Anterior cingulate cortex (tissue), 58 donors: ENCODE results near the gene S100A7A.
A peak's percentile ranks its signal among the peaks of the same experiment; 100 is the strongest.
"Not testable (repeated sequence)": the region's sequence is repeated elsewhere in the genome, so short reads cannot be mapped to it uniquely, and the experiment has no call there.

Source experiments
- DNase-seq, 58 donors: peaks; one replicate each; lab custom pipeline; 2025; lab: John Stamatoyannopoulos, UW

S100A7A gene

DNA sequence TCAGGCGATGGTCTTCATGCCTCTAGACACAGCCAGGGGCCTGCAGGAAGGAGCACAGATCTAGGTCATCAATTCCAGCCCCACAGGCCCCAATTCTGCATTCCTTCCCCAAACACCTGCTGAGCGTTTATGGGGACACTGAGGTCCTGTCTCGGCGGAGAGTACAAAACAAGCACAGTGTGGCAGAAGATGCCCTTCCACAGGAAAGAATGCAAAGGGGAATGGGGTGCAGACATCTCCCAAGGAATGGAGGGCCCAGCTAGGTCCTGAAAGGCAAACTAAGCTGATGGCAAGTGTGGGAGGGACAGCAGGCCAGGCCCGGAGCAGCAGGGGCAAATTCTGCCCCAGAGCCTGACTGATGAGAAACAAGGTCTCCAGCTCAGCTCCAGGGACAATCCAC is 21.9 kb upstream of the S100A7A start:
- no peak for DNase-seq

DNA sequence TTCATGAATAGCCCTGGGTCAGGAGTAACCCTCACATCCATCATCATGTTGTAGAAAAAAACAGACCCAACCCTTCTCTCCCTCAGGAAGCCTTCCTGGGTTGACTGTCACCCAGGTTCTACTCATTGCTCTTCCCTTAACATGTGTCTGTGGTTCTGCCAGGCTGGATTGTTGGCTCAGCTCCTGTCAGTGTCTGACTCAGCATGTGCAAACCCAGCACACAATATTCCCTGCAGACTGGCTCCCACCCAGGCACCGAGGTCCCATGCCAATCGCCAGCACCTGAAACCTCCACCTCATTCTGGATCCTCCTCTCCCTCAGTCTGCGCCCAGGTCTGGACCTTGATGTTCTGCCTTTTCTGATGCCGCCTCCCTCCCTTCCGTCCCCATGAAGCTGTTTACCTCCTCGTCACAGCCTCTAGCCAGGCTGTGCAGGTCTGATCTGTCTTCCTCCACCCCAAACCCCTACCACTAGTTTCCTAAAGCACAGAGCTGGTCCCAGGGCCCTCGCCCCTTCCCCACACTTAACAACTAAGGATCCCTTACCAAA is 21.1 kb upstream of the S100A7A start:
- peak in 1 of 58 donors; percentile 16 for DNase-seq

GRCh38 chr1:153395776-153396175 is 20.5 kb upstream of the S100A7A start:
- DNase-seq = no peak

DNA sequence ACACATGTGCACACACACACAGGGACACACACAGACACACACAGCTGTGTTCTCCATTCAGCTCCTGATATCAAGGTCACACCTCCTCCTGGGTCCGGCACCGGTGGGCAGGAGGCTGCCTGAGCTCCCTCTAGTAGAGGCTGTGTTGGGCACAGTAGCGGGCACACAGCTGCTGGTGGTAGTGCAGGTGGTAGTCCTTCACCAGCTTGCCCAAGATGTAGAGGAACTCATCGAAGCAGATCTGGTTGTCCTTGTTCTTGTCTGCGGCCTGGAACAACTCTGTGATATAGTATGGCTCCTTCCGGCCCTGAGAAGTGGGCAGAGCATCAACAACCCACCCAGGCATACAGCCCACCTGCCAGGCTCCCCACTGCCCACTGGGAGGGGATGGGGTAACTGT is 19.9 kb upstream of the S100A7A start:
- DNase-seq = no peak

DNA sequence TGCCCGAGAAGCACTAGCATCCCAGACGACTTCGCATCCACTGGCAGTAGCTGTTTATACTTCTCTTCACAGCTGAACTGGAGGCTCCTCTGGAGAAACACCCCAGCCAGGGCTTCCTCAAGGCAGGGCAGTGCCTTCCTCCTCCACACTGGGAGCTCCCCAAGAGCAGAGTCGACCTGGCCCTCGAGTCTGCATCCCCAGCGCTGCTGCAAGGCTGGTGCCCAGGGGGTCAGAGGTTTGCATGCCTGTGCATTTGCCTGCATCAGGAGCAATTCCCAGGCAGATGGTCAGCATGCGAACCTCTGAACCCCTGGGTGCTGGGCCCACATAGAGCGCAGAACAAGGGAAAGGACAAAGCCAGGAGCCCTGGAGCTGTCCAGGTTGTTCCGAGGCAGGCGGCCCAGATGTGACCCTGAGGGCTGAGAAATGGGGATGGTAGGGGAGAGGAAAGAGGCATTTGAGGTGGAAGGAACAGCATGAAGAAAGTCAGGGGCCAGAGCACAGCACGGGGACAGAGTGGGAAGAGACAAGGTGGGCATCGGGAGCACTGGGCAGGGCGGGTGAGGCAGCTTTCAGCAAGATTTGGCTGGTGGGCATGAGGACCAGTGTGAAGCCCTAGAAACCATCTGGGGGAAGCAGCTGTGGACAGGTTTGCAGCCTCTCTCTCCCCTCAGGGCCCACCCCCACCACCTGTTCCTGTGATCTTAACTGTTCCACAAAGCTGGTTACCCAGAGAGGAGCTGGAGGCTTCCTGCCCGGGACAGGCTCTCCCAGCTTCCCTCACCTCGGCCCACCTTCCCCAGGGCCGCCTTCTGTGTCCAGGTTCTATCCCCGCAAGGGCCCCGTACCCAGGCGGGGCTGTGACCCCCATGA is 19.0 kb upstream of the S100A7A start:
- DNase-seq = no peak

- no peak for DNase-seq
Observed at GRCh38 chr1:153397924-153398651, 18.2 kb upstream of the S100A7A start.

- DNase-seq = no peak
Observed at GRCh38 chr1:153399401-153400055, 16.8 kb upstream of the S100A7A start.

DNA sequence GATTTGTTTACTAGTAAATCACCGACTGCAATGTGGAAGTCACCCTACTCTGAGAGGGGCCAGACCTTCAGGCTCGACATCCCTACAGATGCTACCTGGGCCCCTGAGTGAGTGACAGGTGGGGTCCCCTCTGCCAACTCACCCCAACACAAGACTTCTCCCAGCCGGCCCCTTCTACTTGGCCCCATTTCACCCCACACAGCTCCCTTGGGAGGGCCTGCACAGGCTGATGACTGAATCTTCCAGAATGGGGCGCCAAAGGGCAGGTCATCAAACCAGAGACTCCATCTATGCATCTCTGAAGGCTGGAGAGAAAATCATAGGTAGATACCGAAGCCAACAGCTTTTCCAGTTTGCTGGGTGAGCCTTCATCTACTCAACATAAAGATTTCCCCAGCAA is 16.1 kb upstream of the S100A7A start:
- no peak for DNase-seq

- DNase-seq = no peak
Observed at GRCh38 chr1:153401461-153401860, 14.9 kb upstream of the S100A7A start.

- no peak for DNase-seq
Observed at GRCh38 chr1:153402226-153402625, 14.1 kb upstream of the S100A7A start.

DNA sequence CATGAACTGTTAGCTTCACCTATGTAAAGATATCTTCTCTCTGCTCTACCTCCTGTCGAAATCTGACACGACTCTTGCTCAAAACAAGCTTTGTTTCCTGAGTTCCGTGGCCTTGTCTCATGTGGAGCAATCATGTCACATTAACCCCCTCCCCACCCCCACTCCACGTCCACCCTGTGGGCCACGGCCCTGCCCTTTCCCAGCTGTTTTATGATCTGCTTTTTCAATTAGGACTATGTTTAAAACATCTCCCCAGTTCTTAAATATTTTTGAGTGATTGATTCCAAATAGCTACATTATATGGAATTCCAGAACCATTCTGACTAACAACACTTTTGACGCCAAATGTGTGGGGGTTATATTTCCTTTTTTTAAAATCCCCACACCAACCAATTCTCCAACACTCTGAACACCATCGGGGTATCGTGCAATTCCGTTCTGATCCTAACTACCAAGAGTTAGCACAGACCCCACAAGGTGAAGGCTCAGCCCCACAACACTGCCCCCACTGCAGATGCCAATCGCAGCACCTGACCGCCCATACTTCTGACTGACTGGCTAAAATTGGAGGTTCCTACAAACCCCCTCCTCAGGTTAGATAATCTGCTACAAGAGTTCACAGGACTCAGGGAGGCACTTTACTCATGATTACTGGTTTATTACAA is 12.8 kb upstream of the S100A7A start:
- no peak for DNase-seq

- DNase-seq = no peak
Observed at GRCh38 chr1:153404086-153404635, 12.2 kb upstream of the S100A7A start.

GRCh38 chr1:153404768-153405167 is 11.6 kb upstream of the S100A7A start:
- peak in 2 of 58 donors; percentile 5 to 24 for DNase-seq

DNA sequence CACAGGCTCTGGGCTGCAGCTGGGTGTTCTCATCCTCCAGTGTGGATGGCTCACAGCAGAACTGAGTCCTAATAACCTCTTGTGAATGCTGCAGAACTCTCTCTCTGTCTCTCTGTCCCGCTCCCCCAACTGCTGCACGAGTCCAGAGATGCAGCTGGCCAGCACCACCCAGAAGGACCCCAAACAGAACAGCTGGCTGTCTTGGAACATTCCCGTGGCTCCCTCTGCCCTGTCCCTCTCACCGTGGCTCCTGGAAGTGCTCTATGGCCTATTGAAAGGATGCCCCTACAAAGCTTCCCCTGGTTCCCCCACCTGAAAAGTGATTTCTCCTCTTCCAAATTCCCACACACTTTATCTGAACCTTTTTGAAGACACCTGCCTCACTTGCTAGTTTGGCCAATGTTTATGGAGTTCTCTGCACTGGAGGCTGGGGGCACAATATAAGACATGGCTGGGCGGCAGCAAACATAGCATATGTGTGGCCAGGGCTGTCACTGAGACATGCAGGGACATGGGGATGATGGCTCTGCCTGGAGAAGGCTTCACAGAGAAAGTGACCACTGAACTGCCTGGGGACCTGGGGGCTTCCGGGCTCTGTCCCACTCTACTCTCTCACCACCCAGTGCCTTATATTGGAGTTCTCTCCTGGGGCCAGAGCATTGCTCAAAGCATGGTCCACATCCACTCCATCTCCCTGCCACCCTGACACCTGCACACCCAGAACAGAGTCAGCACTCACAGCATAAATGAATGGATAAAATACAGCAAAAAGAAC is 10.3 kb upstream of the S100A7A start:
- not testable (repeated sequence) for DNase-seq

GRCh38 chr1:153407274-153407673 is 9.0 kb upstream of the S100A7A start:
- DNase-seq = not testable (repeated sequence)

GRCh38 chr1:153413961-153414360 is 2.4 kb upstream of the S100A7A start:
- not testable (repeated sequence) for DNase-seq

DNA sequence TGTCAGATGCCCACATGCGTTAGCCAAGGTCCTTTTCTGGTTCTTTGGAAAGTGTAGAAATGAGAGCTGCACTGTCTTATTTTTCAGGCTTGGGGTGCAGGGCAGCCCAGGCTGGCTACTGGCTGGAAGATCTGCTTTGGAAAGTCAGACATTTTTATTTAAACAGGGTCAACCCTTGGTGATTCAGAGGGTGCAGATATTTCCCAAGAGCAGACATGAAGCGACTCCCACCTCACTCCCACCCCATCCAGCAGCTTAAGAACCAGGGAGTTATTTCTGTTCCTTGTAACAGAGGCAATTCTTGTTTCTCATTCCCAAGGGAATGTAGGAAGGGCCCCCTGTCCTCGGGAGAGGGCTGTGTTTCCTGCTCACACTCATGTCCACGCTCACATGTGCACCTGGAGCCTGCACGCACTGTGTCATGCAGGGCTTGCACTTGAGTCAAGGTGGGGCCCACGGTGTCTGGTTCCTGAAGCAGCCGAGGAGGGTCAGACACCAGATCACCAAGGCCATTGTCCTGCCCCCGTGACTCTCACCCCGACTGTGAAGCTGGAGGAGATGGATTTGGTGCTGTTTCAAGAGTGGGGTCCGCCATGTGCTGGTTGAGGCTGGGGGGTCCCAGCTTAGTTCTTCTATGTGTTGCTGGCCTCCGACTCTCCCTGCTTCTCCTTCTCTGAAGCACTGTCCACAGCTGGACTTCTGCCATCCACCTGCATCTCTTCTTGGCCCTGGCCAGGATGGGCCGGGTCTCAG is 992 bp downstream of the S100A7A start:
- no peak for DNase-seq

DNA sequence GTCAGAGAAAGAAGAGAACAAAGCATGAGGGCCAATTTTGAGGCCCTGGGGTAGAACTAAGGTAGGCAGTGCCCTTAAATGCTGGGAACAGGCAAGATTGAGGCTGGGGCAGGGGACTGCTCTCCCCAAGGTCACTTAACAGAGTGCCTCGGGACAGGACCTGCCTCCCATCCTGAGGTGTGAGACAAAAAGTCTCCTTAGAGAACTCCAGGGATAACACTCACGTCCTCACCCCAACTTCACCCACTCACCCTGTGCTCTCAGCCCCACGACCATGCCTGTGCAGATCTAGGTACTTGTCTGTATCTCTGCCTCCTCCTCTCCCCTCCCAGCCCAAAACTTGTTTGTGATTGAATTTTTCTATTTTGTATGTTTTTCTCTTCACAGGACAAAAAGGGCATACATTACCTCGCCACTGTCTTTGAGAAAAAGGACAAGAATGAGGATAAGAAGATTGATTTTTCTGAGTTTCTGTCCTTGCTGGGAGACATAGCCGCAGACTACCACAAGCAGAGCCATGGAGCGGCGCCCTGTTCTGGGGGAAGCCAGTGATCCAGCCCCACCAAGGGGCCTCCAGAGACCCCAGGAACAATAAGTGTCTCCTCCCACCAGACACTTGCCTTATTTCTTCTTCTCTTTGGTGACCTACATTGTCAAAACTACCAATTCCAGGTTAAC is 2.6 kb downstream of the S100A7A start:
- DNase-seq = not testable (repeated sequence)
